WERI-Rb-1 (cell line): Measurements from ENCODE around the gene LINGO4.

Experiments used
- DNase-seq: peaks from one replicate; pipeline ENCODE4 v3.0.0-alpha.2; 2020
- H3K27ac ChIP-seq: fragments of 250-450 bp; sonication (Bioruptor Pico); 2 replicates; pipeline ENCODE4 v1.5.1; 2020; ENCODE audit warnings: mild to moderate bottlenecking, moderate library complexity
- H3K27me3 ChIP-seq: fragments of 250-450 bp; sonication (Bioruptor Pico); 2 replicates; pipeline ENCODE4 v1.5.1; 2021; ENCODE audit warnings: mild to moderate bottlenecking, low read depth, moderate library complexity; ENCODE audit not compliant: insufficient read depth, severe bottlenecking
- H3K36me3 ChIP-seq: fragments of 250-450 bp; sonication (Bioruptor Pico); 2 replicates; pipeline ENCODE4 v1.5.1; 2020; ENCODE audit warnings: mild to moderate bottlenecking, moderate library complexity
- H3K4me3 ChIP-seq: 2 replicates; pipeline ENCODE4 v1.5.1; 2011; ENCODE audit warnings: low read depth, mild to moderate bottlenecking, control low read depth, low read length
- H3K9me3 ChIP-seq: fragments of 250-450 bp; sonication (Bioruptor Pico); 2 replicates; pipeline ENCODE4 v1.5.1; 2021; ENCODE audit warnings: mild to moderate bottlenecking, moderate library complexity; ENCODE audit not compliant: severe bottlenecking
- CTCF ChIP-seq: IDR thresholded peaks from 2 replicates; pipeline ENCODE4 v1.5.1; 2011; ENCODE audit warnings: low read depth, mild to moderate bottlenecking, control low read depth, inconsistent platforms, low read length

LINGO4 gene

GRCh38 chr1:151801310-151801820, 3.9 kb downstream of the LINGO4 start:
- Histone ChIP-seq H3K4me3 (no peak overlapping the region), H3K9me3 (no peaks in the 10 kb centered on the region), H3K27ac (no peak overlapping the region), H3K36me3 (no peaks in the 10 kb centered on the region), H3K27me3 (no peaks in the 10 kb centered on the region)
- TF ChIP-seq CTCF, result no peak
- no peak for DNase-seq

- Histone ChIP-seq H3K27me3 (no peaks in the 10 kb centered on the region), H3K4me3 (no peak overlapping the region), H3K27ac (no peak overlapping the region), H3K9me3 (no peaks in the 10 kb centered on the region), H3K36me3 (no peaks in the 10 kb centered on the region)
- no peak for DNase-seq
- TF ChIP-seq CTCF, result no peak
Observed at GRCh38 chr1:151800830-151801229, 4.4 kb downstream of the LINGO4 start.

GRCh38 chr1:151799179-151800022, 5.8 kb downstream of the LINGO4 start:
- Histone ChIP-seq H3K27ac (no peak overlapping the region), H3K4me3 (no peak overlapping the region), H3K9me3 (no peaks in the 10 kb centered on the region), H3K36me3 (no peaks in the 10 kb centered on the region; the same call in 1 of the 2 replicates), H3K27me3 (no peaks in the 10 kb centered on the region)
- no peak for DNase-seq
- no peak for TF ChIP-seq CTCF

- no peaks in the 10 kb centered on the region for H3K27me3 ChIP-seq
- TF ChIP-seq CTCF, result no peak
- no peak overlapping the region for H3K27ac ChIP-seq
- no peak overlapping the region for H3K4me3 ChIP-seq
- peaks cover 4% of the 10 kb centered on the region for H3K36me3 ChIP-seq
- no peaks in the 10 kb centered on the region for H3K9me3 ChIP-seq
- no peak for DNase-seq
Observed at GRCh38 chr1:151798571-151798970, 6.6 kb downstream of the LINGO4 start.

GRCh38 chr1:151790940-151791651, 14.1 kb downstream of the LINGO4 start:
- Histone ChIP-seq H3K9me3 (no peaks in the 10 kb centered on the region), H3K27ac (peak overlapping the region; percentile 54), H3K27me3 (no peaks in the 10 kb centered on the region), H3K36me3 (peaks cover 4% of the 10 kb centered on the region), H3K4me3 (peak overlapping the region; percentile 65)
- TF ChIP-seq CTCF, result no peak
- DNase-seq, result peak; percentile 71
